Karpas-422 (cell line): Measurements from ENCODE around the gene SPDYE3. TPM values are rescaled to one million over a fixed set of nuclear protein-coding genes. Genes with fewer than 3 reads are reported as not detected.
"Not testable (repeated sequence)": the region's sequence is repeated elsewhere in the genome, so short reads cannot be mapped to it uniquely, and the experiment has no call there.

Experiments
- DNase-seq: peaks from one replicate; pipeline ENCODE4 v3.0.0-alpha.2; 2015
- H2AFZ ChIP-seq: fragments of 200-600 bp; sonication (generic); 2 replicates; pipeline ENCODE4 v1.6.1; 2014; ENCODE audit warnings: antibody characterized with exemption, low read length, mixed read lengths
- H3K27ac ChIP-seq: fragments of 200-600 bp; sonication (generic); 2 replicates; pipeline ENCODE4 v1.5.1; 2014; ENCODE audit warnings: mild to moderate bottlenecking, low read length, moderate library complexity
- H3K27me3 ChIP-seq: fragments of 200-600 bp; sonication (generic); 2 replicates; pipeline ENCODE4 v1.6.1; 2014; ENCODE audit warnings: low read length, mixed read lengths
- H3K36me3 ChIP-seq: fragments of 200-600 bp; sonication (generic); 2 replicates; pipeline ENCODE4 v1.6.1; 2014; ENCODE audit warnings: low read length, mixed read lengths; ENCODE audit not compliant: insufficient read depth
- H3K4me1 ChIP-seq: fragments of 200-600 bp; sonication (generic); 2 replicates; pipeline ENCODE4 v1.6.1; 2014; ENCODE audit warnings: mild to moderate bottlenecking, low read length, mixed read lengths
- H3K4me2 ChIP-seq: fragments of 200-600 bp; sonication (generic); 2 replicates; pipeline ENCODE4 v1.6.1; 2014; ENCODE audit warnings: low read length, low read depth, mild to moderate bottlenecking; ENCODE audit not compliant: poor library complexity, severe bottlenecking
- H3K4me3 ChIP-seq: fragments of 200-600 bp; sonication (generic); 2 replicates; pipeline ENCODE4 v1.5.1; 2014; ENCODE audit warnings: mild to moderate bottlenecking, antibody characterized with exemption, low read length, mixed read lengths
- H3K79me2 ChIP-seq: fragments of 200-600 bp; sonication (generic); 2 replicates; pipeline ENCODE4 v1.6.1; 2014; ENCODE audit warnings: mild to moderate bottlenecking, low read length, mixed read lengths
- H3K9ac ChIP-seq: fragments of 200-600 bp; sonication (generic); 2 replicates; pipeline ENCODE4 v1.6.0; 2014; ENCODE audit warnings: low read length
- H3K9me2 ChIP-seq: fragments of 200-600 bp; sonication (generic), shearing (Covaris generic); replicated peaks from 2 replicates; pipeline ENCODE4 v1.6.0; 2014; ENCODE audit warnings: mild to moderate bottlenecking, low read length, moderate library complexity; ENCODE audit not compliant: insufficient read depth
- H3K9me3 ChIP-seq: fragments of 300-700, 200-600 bp; sonication (generic); 2 replicates; pipeline ENCODE4 v1.6.1; 2014; ENCODE audit warnings: low read length, mixed read lengths
- H4K20me1 ChIP-seq: fragments of 200-600 bp; sonication (generic); 2 replicates; pipeline ENCODE4 v1.6.1; 2014; ENCODE audit warnings: mild to moderate bottlenecking, antibody characterized with exemption, low read length, low read depth; ENCODE audit not compliant: insufficient read depth
- total RNA-seq: library from RNA; depleted of rRNA; stranded (reverse); fragments of >200 nt; shearing (Covaris generic); gene quantifications from 2 replicates; pipeline ENCODE4 v1.2.3, GENCODE V29; 2014; ENCODE audit warnings: low replicate concordance

Gene SPDYE3
- total RNA-seq, 1 experiment from 2014 or later = not detected

DNA sequence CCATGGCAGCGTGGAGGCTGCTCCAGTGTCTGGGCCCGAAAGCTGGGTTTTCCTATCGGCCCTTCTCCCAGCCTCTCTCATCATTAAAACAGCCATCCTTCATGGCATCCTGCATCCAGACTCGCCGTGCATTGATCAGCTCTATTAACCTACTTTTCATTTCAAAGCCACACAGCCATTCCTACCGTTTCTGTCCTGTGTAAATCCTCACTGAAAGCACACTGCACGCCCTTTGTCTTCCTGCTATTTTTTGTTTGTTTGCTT lies 8.9 kb upstream of the SPDYE3 start:
- not testable (repeated sequence) for H3K9ac ChIP-seq, H4K20me1 ChIP-seq, H3K4me3 ChIP-seq, DNase-seq, H2AFZ ChIP-seq, H3K9me3 ChIP-seq, H3K4me1 ChIP-seq, H3K27me3 ChIP-seq, H3K79me2 ChIP-seq, H3K9me2 ChIP-seq, H3K4me2 ChIP-seq, H3K36me3 ChIP-seq, H3K27ac ChIP-seq

DNA sequence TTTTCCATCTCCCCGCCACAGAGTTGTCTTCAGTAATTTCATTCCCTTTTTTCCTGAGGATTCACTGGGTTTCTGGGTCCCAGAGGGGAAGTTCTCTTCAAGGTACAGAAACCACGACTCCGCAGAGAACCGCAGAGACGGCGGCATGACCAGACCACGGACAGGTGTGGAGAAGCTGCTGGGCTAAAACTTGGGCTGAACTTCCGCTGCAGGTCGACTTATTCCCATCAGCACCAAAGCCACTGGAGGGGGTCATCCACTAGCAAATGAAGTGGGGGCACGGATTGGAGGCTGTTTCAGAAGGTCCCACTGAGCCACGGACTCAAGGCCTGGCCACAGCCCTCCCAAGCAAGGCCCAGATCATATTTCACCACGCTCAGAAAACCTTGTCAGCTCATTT lies 3.0 kb upstream of the SPDYE3 start:
- H3K4me1 ChIP-seq, H3K27ac ChIP-seq, H3K9me3 ChIP-seq, H3K79me2 ChIP-seq, H3K4me3 ChIP-seq, H2AFZ ChIP-seq, H3K9ac ChIP-seq, H4K20me1 ChIP-seq, H3K4me2 ChIP-seq, H3K9me2 ChIP-seq, DNase-seq, H3K36me3 ChIP-seq, H3K27me3 ChIP-seq: not testable (repeated sequence)

DNA sequence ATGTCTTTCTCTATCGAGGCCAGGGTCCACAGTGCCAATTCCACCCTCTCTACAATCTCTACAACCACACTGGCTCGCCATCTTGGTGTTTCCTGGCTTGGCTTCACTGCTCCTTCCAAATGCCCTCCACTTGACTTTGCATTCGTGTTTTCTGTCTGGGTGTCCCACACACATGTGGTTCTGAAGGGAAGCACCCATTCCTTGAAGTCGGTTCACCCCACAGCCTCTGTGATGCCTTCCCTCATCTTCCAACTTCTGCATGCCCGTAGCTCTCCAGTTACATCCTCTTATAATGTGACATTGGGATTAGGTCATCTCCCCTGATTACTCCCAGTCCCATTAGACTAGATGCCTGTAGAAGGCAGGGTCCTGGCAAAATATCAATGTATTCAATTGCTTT lies 10.8 kb downstream of the SPDYE3 start:
- H3K27me3 ChIP-seq, H3K4me2 ChIP-seq, H3K36me3 ChIP-seq, H3K9me2 ChIP-seq, H2AFZ ChIP-seq, H3K27ac ChIP-seq, H3K9ac ChIP-seq, H3K9me3 ChIP-seq, H3K4me1 ChIP-seq, DNase-seq, H4K20me1 ChIP-seq, H3K79me2 ChIP-seq, H3K4me3 ChIP-seq: not testable (repeated sequence)

DNA sequence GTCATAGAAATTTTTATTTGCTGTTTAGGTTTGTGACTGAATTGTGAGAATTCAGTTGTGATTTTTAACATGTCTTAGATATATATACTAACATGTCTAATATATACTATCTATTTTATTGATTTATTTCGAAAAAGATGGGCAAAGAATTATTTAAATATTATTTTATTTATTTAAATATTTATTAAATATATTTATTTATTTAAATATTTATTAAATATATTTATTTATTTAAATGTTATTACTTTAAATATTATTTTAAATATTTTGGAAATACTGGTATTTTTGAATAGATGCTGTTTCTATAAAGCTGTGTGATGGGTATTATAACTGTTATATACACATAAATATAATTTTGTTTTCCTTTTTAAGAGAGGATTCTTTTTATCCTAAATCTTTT lies 14.1 kb downstream of the SPDYE3 start:
- H3K79me2 ChIP-seq, H4K20me1 ChIP-seq, DNase-seq, H3K27ac ChIP-seq, H3K9ac ChIP-seq, H3K36me3 ChIP-seq, H3K9me3 ChIP-seq, H3K27me3 ChIP-seq, H3K4me2 ChIP-seq, H3K9me2 ChIP-seq, H3K4me1 ChIP-seq, H3K4me3 ChIP-seq, H2AFZ ChIP-seq: not testable (repeated sequence)

DNA sequence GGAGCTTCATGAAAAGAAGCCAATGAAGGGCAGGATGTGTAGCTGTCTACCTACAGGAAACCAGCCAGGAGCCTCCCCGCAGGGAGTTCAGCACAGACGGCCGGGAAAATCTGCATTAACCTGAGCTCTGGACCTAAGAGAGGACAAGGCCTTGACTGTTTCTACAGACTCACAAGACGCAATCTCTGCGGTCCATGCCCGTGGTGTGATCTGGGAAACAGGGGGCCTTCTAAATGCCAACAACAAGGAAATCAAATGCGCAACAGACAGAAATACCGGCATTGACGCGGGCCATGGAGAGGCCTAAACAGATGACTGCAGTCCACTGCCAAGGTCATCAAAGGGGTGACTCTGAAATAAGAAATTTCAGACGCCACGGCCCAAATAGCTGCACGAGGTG lies 16.7 kb downstream of the SPDYE3 start:
- not testable (repeated sequence) for H3K36me3 ChIP-seq, H3K4me3 ChIP-seq, H4K20me1 ChIP-seq, H2AFZ ChIP-seq, H3K27ac ChIP-seq, H3K9me2 ChIP-seq, H3K9ac ChIP-seq, H3K4me2 ChIP-seq, H3K4me1 ChIP-seq, DNase-seq, H3K27me3 ChIP-seq, H3K9me3 ChIP-seq, H3K79me2 ChIP-seq

DNA sequence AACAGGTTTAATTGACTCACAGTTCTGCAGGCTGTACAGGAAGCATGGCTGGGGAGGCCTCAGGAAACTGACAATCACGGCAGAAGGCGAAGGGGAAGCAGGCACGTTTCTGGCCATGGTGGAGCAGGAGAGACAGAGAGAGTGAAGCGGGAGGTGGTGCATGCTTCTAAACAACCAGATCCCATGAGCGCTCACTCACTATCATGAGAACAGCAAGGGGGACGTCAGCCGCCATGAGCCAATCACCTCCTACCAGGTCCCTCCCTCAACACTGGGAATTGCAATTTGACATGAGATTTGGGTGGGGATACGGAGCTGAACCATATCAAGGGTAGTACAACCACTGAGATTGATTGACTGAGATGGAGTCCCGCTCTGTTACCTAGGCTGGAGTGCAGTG lies 18.2 kb downstream of the SPDYE3 start:
- not testable (repeated sequence) for H4K20me1 ChIP-seq, H3K9me2 ChIP-seq, H2AFZ ChIP-seq, DNase-seq, H3K4me2 ChIP-seq, H3K4me3 ChIP-seq, H3K79me2 ChIP-seq, H3K27ac ChIP-seq, H3K27me3 ChIP-seq, H3K4me1 ChIP-seq, H3K9ac ChIP-seq, H3K9me3 ChIP-seq, H3K36me3 ChIP-seq

DNA sequence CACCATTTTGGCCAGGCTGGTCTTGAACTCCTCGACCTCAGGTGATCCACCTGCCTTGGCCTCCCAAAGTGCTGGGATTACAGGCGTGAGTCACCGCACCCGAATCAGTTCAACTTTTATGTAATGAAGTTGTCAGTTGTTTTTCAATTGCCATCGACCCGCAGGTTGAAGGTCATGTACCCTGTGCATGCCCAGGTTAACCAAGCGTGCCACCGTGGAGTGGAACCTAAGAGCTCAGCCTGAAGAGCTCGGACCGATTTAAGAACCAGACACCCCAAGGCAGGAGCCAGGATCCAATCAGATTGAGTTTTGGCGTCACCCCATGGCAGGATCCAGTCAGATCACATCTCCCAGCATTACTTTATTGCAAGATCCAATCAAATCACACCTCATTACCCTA lies 19.4 kb downstream of the SPDYE3 start:
- not testable (repeated sequence) for H3K4me2 ChIP-seq, DNase-seq, H3K9ac ChIP-seq, H3K4me3 ChIP-seq, H3K27me3 ChIP-seq, H3K27ac ChIP-seq, H3K36me3 ChIP-seq, H4K20me1 ChIP-seq, H2AFZ ChIP-seq, H3K79me2 ChIP-seq, H3K9me2 ChIP-seq, H3K4me1 ChIP-seq, H3K9me3 ChIP-seq

DNA sequence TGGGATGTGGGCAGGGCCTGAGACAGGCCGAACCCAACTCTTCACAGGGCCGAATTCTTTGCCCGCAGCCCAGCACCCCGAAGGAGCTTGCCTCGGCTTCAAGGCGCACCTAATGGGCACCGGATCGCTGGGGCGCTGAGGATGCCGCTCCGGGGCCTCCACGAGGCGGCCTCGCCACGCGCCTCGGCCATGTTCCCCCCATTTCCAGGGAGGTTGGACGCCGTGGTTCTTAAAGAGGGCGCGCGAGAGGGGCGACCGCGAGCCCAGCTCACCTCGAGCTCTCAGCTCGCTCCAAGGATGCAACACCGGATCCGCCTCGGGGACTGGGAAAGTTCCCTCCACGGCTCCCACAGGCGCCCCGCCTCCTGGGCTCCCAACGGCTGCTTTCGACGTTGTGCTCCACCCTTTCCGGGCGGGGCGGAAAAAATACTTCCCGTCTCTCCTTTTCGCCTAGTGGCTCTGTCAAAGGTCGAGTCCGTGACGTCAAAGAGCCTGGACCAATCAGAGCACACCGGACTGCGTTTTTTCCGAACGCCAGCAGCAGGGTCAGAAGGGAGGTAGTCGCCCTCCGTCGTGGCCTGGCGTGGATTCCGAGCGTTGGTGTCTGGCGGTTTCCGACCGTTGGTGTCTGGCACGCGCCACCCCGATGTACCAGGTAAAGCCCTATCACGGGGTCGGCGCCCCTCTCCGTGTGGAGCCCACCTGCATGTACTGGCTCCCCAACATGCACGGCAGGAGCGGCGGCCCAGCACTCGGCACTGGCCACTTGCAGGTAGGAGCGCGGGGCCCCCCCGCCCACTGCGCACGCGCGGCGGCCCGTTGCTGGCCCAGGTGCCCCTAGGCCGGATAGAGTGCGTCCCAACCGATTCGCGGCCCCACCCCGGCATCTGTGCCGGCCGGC lies 28.3 kb downstream of the SPDYE3 start:
- Histone ChIP-seq H3K9ac (peak overlapping the region; percentile 87), H3K79me2 (peaks cover 30% of the 10 kb centered on the region), H3K4me2 (peak overlapping the region; percentile 62), H3K4me3 (peak overlapping the region; percentile 91), H3K27ac (peak overlapping the region; percentile 82)
- H3K4me1 ChIP-seq, H3K9me2 ChIP-seq, H4K20me1 ChIP-seq, H3K36me3 ChIP-seq, H2AFZ ChIP-seq, H3K9me3 ChIP-seq, H3K27me3 ChIP-seq: not testable (repeated sequence)
- peak; percentile 94 for DNase-seq
